ENCODE data around the gene SH3PXD2A.

DNA sequence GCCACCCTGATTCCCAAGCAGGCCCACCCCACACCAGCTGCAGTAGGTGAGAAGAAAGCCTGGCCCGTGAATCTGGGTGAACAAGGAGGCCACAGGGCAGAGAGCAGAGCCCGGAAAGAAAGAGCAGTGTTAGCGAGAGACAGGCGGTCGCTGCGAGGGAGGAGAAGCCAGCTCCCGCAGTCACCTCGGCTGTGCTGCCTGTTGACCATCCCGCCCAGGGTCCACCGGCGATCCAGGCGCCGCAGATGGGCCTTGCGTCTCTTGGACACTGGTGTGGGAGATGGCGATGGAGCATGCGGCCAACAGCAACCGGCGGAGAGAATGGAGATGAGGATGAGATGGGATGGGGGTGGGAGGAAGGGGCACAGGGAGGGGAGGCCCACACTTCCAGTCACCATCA is 233.1 kb downstream of the SH3PXD2A start:
- TF ChIP-seq CTCF (IDR thresholded peaks at IDR 0.05), result no peak
- TF ChIP-seq POLR2A (IDR thresholded peaks at IDR 0.05), result no peak

Measured in adrenal gland (tissue), 5 donors.